ENCODE measurements around the gene TEX9. TPM values are rescaled to one million over a fixed set of nuclear protein-coding genes. Genes with fewer than 3 reads are reported as not detected.
"Not testable (repeated sequence)": the region's sequence is repeated elsewhere in the genome, so short reads cannot be mapped to it uniquely, and the experiment has no call there.

The TEX9 gene
- total RNA-seq, 1 experiment from 2014 or later: 15.3 TPM

DNA sequence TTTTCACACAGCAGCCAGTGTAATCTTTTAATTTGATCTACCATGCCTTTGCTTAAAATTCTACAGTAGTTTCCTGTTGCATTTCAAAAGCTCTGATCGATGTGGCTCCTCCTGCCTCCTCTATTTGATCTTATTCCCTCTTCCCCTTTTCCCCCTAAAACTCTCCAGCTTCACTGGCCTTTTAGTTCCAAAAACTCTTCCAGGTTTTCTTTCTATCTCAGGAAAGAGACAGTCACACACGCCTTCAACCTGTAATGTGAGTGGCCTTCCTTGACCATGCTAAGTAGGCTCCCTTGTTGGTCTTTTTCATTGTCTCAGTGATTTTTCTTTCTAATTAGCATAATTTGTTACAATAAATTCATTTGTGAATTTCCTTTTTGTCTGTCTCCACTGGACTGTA, 985 bp downstream of the TEX9 start:
- no peak for DNase-seq (ENCODE audit: low spot score)

DNA sequence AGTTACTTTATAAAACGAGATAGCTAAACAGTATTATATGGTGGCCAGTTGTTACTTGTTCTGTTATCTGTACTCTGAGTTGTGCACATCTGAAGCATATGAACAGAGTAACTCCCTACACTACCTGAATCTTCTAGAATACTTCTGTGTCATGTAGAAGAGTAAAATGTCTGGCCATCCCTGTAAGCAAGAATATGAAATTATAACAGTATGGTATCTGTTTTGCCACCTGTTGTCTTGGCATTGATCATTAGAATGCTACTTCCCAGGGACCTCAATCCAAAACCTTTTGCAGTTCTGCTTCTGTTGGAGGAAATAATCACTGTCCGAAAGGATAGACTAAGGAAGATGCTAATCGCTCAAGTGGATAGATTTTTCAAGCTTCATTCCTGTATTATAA, 1.9 kb downstream of the TEX9 start:
- DNase-seq (ENCODE audit: low spot score): no peak

DNA sequence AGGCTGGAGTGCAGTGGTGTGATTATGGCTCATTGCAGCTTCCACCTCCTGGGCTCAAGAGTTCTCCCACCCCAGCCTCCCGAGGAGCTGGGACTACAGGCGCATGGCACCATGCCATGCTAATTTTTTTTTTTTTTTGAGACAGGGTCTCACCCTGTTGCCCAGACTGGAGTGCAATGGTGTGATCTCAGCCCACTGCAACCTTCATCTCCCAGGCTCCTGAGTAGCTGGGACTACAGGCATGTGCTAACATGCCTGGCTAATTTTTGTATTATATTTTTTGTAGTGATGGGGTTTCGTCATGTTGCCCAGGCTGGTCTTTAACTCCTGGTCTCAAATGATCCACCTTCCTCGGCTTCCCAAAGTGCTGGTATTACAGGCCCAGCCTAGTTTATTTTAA, 4.0 kb downstream of the TEX9 start:
- no peak for DNase-seq (ENCODE audit: low spot score)

DNA sequence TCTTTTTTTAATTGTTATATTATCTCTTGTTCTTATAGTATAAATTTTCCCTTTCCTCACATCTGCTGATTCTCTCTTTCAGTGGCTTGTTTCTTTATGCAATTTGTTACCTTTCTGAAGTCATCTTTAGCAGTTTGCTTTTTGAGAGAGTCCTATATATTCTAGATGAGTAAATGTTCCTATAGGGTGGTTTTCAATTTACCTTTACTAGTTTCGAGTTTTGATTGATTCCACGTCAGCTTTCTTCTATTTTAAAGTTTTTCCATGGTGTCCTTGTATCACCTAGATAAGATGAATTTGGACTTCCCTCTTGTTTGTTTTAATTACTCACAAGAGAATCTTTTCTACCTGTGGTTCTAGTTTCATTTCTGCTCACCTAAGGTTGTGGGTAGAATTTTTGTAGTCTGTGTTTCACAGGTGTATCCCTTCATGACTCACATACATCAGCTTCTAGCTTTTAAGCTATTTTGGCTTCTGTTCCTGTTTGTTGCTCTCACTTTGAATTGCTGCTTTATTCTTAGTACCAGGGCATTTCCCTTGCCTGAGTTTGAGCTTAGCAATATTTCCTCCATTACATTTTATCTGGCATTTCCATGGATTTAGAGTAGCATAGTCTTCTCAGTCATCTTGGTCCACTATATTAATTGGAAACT, 6.4 kb downstream of the TEX9 start:
- DNase-seq (ENCODE audit: low spot score): no peak

DNA sequence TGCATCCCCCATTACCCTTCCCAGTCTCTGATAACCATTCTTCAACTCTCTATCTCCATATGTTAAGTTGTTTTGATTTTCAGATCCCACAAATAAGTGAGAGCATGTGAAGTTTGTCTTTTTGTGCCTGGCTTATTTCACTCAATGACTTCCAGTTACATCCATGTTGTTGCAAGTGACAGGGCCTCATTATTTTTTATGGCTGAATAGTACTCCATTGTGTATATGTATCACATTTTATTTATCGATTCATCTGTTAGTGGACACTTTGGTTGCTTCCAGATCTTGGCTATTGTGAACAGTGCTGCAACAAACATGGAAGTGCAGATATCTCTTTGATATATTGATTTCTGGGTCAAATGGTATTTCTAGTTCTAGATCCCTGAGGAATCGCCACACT, 9.5 kb downstream of the TEX9 start:
- not testable (repeated sequence) for DNase-seq (ENCODE audit: low spot score)

DNA sequence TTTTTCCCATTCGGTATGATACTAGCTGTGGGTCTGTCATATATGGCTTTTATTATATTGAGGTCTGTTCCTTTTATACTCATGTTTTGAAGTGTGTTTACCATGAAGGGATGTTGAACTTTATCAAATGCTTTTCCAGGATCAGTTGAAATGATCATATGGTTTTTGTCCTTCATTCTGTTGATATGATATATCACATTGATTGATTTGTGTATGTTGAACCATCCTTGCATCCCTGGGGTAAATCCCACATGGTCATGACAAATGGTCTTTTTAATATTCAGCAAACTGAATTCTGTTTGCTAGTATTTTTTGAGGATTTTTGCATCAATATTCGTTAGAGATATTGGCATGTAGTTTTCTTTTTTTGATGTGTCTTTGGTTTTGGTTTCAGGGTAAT, 12.6 kb downstream of the TEX9 start:
- not testable (repeated sequence) for DNase-seq (ENCODE audit: low spot score)

DNA sequence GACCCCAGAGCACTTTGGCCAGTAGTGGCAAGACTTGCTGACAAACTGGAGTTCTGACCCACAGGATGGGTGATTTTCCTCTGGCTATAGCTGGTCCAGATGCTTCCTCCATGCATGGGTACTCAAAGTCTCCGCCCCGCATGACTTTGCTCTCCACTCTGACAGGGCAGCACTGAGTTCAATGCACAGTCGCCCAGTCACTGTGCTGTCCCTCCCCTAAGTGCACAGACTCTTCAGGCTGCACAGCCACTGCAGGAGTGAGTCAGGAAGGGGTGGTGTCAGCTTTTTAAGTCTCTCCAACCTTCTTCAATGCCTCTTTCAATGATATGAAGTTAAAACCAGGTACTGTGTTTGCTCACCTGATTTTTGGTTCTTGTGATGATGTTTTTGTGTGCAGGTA, 17.8 kb downstream of the TEX9 start:
- no peak for DNase-seq (ENCODE audit: low spot score)

DNA sequence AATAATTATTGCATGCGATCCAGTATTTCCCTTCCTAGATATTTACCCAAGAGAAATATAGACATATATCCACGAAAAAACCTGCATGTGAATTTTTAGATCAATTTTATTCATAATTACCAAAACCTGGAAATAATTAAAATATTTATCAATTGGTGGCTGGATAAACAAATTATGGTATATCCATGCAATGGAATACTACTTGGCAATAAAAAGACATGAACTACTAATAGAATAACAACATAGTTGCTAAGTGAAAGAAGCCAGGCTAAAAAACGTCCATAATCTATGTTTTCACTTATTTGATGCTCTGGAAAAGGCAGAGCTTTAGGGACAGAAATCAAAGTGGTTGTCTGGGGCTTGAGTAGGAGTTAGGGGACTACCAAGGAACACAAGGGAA, 20.7 kb downstream of the TEX9 start:
- no peak for DNase-seq (ENCODE audit: low spot score)

DNA sequence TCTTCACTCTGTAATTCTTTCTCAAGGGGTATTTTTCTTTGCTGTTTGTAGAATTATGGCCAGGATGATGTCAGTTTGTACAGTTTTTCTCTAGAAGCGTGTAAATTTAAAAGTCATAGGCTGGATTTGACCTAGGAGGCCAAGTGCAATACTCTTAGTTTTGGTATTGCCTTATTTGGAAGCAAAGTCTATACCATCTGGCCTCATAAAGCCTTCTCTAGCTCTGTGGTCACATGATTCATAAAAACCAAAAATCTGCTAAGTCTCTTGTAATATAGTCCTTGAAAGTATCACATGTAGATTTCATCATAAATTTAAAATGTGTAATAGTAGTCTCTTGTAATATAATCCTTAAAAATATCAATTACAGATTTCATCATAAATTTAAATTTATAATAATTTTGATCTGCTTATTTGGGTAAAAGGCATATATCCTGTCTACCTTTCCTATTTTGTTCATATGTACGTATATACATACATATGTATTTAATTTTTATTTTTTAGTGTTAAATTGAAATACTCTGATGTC, 25.6 kb downstream of the TEX9 start:
- no peak for DNase-seq (ENCODE audit: low spot score)

DNA sequence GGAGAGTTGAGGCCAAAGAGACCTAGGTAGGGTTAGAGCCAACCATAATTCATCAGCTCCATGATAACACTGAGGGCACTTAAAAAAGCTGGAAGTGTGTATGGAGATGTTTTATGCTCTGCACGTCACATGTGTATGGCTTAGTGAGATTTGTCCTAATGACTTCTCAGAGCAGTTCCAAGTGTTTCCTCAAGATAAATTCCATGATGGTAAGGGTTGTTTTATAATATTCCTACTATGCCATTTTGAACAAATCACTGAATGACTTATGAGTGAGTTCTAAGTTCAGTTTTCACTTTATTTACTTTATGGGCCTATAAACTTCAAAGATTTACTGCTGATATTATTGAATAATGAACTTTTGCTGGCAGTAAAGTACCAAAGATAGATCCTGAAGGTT, 28.1 kb downstream of the TEX9 start:
- DNase-seq (ENCODE audit: low spot score): no peak

DNA sequence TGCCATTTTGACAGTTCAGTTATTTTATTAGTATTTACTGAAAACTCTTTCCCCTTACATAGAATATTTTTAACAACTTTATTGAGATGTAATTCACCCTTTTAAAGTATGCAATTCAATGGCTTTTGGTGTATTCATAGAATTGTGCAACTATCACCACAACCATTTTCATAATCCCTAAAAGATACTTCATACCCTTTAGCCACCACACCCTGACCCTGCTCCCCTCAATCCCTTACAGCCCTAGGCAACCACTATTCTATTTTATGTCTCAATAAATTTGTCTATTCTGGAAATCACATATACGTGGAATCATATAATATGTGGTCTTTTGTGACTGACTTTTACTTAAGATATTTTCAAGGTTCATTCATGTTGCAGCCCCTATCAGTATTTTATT, 29.7 kb downstream of the TEX9 start:
- DNase-seq (ENCODE audit: low spot score): no peak

DNA sequence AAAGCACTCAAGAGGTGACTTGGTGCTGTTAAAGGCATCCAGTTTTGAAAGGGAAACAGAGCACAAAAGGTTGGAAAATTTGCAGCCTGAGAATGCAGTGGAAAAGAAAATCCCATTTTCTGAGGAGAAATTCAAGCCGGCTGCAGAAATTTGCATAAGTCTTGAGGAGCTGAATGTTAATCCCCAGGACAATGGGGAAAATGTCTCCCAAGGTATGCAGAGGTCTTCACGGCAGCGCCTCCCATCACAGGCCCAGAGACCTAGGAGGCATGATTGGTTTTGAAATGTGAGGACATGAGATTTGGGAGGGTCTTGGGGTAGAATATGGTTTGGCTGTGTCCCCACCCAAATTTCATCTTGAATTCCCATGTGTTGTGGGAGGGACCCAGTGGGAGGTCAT, 32.1 kb downstream of the TEX9 start:
- not testable (repeated sequence) for DNase-seq (ENCODE audit: low spot score)

DNA sequence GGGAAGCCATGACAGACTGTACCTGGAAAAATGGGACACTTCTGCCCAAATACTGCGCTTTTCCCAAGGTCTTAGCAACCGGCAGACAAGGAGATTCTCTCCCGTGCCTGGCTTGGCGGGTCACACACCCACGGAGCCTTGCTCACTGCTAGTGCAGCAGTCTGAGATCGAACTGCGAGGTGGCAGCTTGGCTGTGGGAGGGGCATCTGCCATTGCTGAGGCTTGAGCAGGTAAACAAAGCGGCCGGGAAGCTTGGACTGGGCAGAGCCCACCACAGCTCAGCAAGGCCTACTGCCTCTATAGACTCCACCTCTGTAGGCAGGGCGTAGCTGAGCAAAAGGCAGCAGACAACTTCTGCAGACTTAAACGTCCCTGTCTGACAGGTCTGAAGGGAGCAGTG, 34.0 kb downstream of the TEX9 start:
- DNase-seq (ENCODE audit: low spot score): not testable (repeated sequence)

DNA sequence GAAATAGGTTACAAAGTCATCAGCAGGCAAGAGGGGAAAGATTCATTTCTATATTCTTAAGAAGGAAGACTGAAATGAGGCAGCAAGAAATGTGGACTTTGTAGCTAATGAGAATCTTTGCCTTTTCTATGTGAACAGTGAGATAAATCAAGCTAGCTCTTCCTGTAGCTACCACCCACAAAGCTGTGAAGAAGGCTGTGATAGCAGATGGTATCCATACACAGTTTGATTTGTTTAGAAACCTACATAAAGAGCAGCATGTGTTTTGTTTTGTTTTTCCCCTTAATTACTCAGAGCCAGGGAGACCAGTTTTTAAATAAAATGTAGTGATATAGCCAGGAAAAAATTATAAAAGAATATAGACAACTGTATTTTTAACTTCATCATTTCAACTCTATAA, 45.5 kb downstream of the TEX9 start:
- no peak for DNase-seq (ENCODE audit: low spot score)

DNA sequence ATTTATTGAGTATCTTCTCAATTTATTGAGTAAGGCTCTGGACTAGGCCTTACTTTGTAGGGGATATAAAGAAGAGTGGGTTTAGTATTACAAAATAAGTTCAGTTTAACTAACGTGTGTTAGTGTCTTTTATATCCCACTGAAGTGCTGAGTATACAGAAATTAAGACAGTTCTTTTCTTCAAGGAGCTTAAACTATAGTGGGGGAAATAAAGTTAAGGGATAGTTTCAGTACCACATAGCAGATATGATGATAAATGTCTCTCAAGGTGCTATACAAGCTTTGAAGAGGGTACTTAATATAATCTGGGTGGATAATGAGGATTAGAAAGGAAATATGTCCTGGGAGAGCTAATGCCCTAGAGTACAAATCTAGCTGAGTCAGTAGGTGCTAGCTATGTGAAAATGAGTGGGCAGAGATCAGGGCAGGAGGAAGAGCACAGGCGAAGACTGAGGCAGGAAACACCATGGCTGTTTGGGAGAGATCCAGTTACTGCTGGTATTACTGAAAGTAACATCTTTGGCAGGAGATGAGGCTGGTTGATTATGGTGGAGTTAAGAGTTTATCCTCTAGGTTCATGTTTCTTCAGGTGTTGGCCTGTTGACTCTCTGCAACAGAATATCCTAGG, 46.0 kb downstream of the TEX9 start:
- DNase-seq (ENCODE audit: low spot score): no peak

DNA sequence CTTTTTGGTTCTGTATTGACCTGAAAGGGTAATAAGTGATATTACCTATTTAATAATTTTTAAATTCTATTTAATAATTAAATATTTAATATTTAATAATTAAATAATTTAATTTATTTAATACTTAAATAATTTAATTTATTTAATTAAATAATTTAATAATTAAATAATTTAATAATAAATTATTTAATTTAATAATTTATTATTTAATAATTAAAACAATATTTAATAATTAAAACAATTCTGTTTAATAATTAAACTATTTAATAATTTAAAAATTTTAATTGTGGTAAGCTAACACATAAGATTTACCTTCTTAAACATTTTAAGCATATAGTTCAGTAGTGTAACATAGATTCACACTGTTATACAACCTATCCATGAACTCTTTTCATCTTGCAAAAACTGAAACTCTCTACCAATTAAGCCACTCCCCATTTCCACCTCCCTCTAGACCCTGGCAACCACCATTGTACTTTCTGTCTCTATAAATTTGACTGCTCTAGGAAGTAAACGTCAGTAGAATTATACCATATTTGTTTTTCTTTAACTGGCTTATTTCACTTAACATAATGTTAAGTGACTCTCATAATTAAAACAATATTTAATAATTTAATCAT, 48.0 kb downstream of the TEX9 start:
- not testable (repeated sequence) for DNase-seq (ENCODE audit: low spot score)

DNA sequence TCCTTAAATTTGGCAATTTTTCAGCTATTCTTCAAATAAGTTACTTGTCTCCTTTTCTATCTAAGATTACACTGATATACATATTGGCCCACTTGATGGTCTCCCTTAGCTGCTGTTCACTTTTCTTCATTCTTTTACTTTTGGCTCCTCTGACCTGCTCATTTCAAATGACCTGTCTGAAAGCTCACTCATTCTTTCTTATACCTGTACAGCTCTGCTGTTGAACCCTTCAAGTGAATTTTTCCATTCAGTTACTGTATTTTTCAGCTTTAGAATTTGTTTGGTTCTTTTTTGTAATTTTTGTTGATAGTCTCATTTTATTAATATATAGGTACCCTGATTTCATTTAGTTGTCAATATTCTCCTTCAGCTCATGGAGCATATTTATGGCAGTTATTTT, 60.0 kb downstream of the TEX9 start:
- no peak for DNase-seq (ENCODE audit: low spot score)

DNA sequence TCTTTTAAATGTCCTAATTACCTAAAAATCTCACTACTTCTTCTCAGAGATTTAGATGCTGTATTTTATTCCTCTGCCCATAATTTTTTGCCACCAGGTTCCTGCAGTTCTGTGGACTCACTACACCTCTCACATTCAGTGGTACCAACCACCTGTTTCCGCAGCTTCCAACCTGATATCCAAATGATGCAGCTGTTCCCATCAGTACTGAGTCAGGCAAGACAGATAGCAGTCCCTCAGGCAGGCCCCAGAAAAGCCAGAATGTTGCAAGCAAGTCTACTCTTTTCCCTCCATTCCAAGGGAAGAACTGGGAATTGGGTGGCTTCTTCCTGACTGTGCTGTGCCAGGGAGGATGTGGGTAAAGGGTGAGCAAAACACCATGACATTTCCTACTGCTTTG, 60.8 kb downstream of the TEX9 start:
- no peak for DNase-seq (ENCODE audit: low spot score)

DNA sequence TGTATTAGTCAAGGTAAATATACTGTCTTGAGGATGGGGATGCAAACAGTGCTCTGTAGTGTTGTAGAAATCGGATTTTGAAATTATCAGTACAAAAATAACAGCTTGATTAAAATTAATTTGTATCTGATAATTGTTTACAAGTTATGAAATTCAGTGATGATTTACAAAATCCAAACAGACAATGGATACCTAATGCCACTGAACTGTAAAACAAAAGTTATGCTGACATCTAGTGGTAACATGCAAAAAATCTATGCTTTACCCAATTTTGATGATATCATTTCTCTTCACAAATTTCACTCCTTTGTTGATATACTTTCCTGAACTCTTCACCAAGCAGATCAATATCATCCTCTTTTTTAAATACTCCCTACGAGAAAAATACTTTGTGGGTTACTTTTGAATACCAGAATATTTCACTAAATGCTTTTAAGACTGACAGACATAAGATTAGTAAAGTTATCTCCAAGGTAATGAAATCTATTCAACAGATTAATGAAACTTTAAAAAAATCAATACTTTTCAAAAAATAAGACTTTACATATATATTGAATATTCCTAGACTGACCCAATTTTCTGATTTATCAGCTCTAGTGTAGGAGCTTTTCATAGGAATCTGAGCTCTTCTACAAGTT, 63.7 kb downstream of the TEX9 start:
- DNase-seq (ENCODE audit: low spot score): peak; percentile 22

DNA sequence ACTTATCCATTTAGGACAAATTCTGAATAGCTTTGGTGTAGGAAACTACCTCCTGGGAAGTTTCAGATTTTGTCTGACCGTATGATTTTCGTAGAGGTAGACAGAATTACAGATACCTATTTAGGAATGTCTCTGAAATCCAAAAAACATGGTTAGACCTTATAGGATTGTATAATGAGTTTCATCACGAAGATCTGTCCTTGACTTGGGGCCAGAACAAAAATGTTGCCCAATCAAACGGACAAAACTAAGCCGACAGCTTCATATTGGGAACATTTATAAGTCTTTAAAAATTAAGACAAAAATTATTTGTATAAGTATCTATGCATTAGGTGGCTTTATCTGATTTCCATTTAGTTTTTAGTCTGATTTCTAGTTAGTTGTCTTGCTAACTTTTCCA, 67.1 kb downstream of the TEX9 start:
- DNase-seq (ENCODE audit: low spot score): no peak

DNA sequence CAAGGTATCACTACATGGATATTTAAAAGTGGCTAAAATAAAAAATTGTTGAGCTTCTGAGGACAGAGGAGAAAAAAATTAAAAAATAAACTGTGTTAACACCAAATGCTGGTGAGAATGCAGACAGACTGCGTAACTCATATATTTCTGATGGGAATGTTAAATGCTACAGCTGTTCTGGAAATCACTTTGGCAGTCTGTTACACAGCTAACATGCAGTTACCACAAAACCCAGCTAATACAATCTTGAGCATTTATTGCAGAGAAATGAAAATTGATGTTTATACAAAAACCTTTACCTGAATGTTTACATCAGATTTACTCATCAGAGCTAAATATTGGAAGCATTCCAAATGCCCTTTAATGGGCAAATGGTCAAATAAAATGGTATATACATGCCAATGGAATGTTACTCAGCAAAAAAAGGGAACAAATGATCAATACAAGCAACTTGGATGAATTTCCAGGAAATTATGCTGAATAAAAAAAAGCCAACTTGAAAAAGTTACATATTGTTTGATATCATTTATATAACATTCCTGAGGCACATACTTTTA, 75.1 kb downstream of the TEX9 start:
- no peak for DNase-seq (ENCODE audit: low spot score)

DNA sequence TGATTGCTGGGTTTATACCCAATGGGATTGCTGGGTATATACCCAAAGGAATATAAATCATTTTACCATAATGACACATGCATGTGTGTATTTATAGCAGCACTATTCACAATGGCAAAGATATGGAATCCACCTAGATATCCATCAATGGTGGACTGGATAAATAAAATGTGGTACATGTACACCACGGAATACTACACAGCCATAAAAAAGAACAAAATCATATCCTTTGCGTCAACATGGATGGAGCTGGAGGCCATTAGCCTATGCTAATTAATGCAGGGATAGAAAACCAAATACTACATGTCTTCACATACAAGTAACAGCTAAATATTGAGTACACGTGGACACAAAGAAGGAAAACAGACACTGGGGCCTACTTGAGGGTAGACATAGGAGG, 77.1 kb downstream of the TEX9 start:
- DNase-seq (ENCODE audit: low spot score): no peak
